T-helper 2 cell (primary cell): ENCODE measurements around the gene CD52.
"Not testable (repeated sequence)": the region's sequence is repeated elsewhere in the genome, so short reads cannot be mapped to it uniquely, and the experiment has no call there.

ENCODE experiments used
- DNase-seq, 5 experiments: peaks; one replicate each; pipeline versions ENCODE4 v3.0.0 to v3.0.0-alpha.2; 2012 to 2022

CD52 gene

DNA sequence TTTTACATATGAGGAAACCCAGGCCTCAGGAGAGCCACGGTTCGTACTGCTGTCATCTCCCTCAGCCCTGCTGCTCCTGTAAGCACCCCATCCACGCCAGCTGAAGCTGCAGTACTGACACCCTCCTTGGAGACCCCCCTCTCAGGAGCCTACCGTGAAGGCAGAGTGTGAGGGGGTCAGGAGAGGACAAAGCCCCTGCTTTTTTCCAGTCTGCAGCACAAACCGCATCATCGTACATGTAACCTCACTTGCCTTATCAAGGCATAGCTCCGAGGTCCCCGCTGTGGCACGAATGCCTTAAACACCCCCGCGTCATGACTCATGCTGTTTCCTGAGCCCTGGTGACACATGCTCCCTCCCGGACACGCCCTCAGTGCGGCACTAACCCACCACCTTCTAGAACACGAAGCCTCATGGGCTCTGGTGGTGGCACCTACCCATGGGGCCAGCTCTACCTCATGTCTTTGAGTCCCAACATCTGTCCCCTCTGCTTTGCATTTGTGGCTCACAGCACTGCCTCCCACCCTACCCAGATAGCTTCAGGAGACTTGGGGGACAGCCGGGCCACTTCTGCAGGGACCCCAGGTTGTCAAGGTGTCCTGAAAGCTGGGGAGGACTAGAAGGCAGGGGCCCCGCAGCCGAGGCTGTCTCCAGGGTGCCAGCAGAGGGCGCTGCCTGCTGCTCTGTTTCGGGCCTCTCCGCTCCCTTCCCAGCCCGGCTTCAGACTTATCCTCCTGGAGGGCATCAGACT is 33.0 kb upstream of the CD52 start:
- peak; percentile 64 to 99 (median 91) for DNase-seq

DNA sequence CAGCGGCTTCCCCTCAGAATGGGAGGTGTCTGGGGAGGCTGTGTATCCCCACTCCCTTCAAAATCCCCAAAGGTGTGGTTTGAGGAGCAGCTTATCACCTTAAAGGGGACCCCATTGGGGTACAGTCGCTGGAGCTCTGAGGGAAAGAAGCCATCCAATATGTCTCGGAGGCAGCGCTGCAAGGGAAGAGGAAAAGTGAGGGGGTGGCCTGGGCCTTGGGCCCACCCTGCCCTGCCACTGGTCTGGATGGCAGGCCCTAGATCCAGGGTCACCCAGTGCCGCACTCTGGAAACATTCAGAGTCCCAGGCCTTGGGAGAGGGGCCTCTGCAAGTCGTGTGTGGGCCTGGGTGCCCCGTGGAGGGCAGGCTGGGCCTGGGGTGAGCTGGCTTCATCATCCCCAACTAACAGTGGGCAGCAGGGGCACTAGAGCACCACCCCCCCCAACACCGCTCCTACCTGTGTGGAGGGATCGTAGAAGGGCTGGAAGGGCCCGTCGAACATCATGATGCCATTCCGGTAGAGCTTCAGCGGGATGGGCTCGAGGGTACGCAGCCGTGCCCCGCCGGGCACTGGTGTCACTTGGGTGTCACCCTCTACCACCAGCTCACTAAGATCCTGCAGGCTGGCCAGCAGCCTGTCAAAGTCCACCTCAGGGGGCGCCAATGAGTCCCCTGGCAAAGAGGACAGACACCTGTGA is 32.2 kb upstream of the CD52 start:
- peak in 1 of 5 experiments; percentile 59 for DNase-seq

GRCh38 chr1:26286064-26286416 is 31.7 kb upstream of the CD52 start:
- DNase-seq: no peak

GRCh38 chr1:26287033-26287711 is 30.6 kb upstream of the CD52 start:
- peak in 3 of 5 experiments; percentile 66 to 97 (median 84) for DNase-seq

GRCh38 chr1:26287811-26288210 is 29.9 kb upstream of the CD52 start:
- peak in 1 of 5 experiments; percentile 39 for DNase-seq

GRCh38 chr1:26288311-26288941 is 29.3 kb upstream of the CD52 start:
- peak in 2 of 5 experiments; percentile 58 to 93 for DNase-seq

GRCh38 chr1:26289158-26290059 is 28.3 kb upstream of the CD52 start:
- peak in 1 of 5 experiments; percentile 79 for DNase-seq

- peak in 2 of 5 experiments; percentile 41 to 66 for DNase-seq
These were observed 27.5 kb upstream of the CD52 start for GRCh38 chr1:26290122-26290881.

- DNase-seq: no peak
These were observed 26.9 kb upstream of the CD52 start for GRCh38 chr1:26290882-26291261.

GRCh38 chr1:26291433-26291832 is 26.3 kb upstream of the CD52 start:
- no peak for DNase-seq

GRCh38 chr1:26291939-26292338 is 25.8 kb upstream of the CD52 start:
- no peak for DNase-seq

DNA sequence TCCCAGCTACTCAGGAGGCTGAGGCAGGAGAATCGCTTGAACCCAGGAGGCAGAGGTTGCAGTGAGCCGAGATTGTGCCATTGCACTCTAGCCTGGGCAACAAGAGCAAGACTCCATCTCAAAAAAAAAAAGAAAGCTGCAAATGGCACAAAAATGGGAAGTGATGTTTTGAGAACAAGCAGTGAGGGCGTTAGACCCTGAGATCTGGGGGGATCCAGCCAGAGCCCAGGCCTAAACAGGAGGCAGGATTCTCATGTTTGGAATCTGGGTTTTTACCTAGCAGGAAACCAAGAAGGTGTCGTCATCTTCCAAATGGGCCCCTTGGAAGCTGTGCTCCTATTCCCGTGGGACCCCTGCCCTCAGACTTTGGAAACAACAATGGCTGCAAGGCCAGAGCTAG is 25.0 kb upstream of the CD52 start:
- not testable (repeated sequence) for DNase-seq

DNA sequence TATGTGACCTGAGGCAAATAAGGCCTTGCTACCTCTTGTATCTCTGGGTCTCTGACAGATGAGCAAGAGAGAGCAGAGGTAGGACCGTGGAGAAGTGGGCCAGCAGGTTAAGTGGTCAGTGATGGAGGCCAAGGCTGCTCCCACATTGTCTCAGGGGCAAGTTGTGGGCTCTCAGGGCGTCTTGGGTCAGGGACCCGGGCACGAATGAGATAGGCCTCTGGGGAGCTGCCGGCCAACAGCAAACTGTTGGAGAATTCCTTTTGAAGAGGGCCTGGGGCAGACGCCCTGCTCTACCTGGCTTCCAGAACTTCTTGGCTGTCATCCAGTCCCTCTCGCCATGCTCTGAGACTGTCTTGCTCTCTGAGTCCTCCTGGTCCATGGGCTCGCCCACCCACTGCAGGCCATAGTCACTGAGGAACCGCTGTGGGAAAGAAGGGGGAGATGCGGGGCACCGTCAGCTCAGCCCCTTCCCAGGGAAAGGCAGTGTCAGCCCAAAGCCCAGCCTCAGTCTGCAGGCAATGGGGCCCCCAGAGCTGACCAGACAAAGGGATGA is 23.8 kb upstream of the CD52 start:
- DNase-seq: no peak

DNA sequence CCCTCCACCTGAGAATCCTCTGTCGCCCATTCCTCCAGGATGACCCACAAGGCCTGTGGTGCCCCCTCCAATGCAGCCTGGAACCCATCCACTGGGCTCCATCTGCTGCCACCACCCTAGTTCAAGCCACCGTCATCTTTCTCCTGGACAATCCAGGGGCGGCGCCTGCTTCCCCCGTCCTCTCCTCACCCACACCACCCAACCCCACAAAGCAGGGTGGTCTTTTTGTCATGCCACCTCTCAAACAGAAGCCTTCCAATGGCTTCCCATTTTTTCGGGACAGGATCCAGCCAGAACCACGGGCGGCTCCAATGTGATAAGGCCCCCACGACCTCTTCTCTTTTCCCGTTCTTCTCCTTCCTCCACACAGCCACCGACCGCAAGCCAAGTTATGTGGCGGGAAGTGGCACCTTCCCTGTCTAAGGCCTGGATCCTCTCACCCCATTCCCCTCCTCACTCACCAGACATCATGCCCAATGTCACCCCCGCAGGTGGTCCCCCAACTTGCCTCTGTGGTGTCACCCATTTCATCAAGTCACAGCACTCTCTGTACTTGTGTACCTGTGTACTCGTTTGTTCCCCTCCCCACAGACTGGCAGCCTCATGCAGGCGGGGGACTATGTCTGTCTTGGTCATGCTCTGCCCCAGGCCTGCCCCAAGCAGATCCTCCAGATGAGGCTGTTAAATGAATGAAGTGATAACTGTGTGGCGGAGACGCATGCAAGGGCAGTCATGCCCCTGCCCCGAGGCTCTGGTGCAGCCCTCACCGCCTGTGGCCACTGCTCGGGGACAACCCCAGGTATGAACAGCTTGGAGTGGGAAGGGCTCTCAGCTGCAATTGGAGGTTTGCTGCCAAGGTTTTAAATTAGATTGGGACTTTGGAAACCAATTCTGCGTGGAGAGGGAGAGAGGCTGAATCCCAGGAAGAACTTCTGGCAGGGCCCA is 22.3 kb upstream of the CD52 start:
- DNase-seq: no peak

DNA sequence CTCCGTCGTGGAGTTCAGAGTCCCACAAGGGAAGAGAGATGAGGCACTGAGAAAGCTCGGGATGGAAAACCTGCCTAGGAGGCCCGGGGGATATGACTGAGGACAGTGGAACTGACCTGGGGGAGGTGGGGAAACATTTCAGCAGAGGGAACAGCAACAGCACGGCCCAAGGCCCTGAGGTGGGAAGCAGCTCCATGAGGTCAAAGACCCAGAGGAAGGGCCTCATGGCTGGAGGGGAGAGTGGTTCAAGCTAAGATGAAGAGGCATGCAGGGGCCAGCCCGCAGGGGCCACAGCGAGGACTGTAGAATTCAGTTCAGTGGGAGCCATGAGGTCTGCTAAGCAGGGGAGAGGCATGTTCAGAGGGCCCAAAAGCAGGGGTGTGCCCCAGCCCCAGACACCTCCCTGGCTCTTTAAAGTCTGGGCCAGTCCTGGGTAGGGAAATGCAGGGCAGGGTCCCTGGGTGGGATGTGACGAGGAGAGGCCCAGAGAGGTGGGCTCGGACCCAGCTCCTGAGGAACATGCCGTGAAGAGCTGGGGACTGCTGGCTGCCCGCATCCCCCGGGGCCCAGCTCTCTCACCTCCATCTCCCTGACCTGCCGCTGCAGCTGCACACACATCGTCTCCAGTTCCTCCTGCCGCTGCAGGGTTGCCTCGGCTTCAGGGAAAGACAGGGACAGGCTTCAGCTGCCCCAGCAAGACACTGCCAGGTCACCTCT is 21.3 kb upstream of the CD52 start:
- no peak for DNase-seq

DNA sequence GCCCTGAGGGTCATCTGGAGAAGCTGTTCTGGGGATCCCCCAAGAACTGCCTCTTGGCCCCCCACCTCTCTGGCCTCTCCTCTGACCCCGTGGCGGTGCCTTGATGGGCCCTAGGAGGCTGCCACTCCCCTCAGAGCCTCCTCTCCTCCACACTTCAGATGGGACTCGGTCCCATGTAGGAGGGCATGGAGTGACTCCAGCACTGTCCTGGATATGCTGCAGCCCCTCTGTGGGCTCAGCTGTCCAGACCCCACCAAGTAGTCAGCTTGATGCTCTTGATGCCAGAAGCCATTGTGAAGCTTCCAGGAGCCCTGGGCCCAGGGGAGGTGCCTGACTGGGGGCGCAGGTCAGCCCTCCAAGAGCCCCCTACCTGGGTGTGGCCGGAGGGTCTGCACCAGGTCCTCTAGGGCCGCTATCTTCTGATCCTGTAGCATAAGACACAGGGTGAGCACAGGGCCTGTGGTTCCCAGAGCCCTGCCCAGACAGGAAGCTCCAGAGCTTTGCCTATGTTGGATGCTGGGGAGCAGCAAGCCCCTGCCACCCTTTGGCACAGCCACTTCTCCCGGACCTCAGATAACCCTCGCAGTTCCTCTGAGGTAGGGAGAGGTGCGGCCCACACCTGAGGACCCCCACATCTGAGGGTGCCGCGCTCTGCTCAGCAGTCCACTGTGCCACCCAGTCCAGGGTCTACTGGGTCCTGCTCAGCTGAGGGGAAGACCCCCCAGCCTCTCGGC is 20.5 kb upstream of the CD52 start:
- DNase-seq: no peak

DNA sequence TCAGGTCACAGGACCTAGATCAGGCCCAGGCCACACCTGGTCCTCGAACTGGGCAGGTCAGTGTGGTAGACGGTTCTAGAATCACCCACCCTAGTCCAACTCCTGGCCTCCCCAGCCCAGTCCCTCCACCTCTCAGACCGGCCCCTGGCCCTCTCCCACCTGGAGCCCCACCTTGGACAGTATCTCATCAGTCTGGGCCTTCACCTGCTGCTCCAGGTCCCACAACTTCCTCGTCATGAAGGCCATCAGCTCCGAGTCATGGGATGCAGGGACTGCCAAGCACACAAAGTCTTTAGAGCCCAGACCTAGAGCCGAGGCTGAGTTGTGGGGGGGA is 20.0 kb upstream of the CD52 start:
- no peak for DNase-seq

- DNase-seq: no peak
These were observed 17.0 kb upstream of the CD52 start for GRCh38 chr1:26300578-26301275.
